Pons (tissue), 1 donor: Measurements from ENCODE around the gene LMNB1.

Experiments used
- DNase-seq: peaks from one replicate; pipeline ENCODE4 v3.0.0-alpha.2; 2016; ENCODE audit warnings: low spot score

The LMNB1 gene

GRCh38 chr5:126855266-126855665, 78.3 kb downstream of the LMNB1 start:
- no peak for DNase-seq

DNA sequence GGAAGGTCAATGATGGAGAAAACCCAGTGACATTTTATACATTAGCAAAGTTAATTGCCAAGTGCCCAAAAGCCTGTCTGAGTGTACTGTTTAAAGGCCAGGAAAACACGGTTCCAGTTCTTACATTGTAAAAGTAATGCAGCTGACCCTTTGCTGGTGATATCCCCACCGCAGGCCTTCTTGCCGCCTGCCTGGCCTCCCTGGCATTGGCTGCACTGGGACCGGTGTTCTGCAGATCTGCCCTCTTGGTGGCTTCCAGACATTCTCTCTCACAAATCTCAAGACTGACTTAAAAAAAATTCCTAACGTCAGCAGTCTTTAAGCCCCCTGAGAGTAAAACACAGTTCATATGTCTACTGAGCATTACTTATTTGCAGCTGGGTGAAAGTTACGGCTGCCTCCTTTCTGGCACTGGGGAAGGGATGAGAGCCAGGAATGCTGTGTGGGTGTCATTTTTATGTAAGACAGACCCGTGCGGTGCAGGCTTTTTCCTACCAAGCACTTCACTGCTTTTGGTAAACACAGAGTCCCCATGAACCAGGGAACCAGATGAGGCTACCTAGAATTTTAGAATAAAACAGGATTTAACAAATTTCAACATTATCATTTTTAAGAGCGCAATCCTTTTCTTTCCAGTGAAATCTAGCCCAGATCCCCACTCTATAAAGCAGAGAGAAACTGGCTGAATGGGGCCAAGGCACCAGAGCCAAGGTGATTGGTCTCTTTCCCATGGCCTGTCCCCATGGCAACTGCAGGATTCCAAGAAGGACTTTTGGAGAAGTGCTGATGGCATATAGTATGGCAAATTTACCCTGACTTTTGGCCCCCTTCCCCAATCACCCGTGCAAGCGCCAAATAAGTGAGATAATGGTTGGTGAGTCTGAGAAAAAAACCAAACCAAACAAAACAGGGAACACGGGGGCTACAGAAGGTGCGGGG, 80.8 kb downstream of the LMNB1 start:
- no peak for DNase-seq

DNA sequence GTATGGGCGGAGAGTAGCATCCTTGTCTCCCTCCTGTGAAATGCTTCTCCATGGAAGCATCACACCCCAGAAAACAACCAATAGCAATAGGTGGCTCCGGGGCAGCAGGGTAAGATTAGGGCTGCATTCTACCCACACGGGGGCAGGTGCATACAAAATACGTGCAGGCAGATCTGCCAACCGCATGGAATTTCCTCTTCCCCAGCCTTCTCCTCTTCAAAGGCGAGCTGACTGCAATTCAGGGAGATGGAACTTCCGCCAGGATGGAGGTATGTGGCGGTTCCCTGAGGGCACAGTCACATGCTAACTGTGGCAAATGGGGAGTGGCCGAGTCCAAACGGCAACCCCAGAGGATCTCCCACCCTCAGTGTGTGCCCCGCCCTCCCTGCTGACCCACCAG, 81.5 kb downstream of the LMNB1 start:
- DNase-seq = no peak

- DNase-seq = no peak
These were observed 86.5 kb downstream of the LMNB1 start for GRCh38 chr5:126863402-126863801.

DNA sequence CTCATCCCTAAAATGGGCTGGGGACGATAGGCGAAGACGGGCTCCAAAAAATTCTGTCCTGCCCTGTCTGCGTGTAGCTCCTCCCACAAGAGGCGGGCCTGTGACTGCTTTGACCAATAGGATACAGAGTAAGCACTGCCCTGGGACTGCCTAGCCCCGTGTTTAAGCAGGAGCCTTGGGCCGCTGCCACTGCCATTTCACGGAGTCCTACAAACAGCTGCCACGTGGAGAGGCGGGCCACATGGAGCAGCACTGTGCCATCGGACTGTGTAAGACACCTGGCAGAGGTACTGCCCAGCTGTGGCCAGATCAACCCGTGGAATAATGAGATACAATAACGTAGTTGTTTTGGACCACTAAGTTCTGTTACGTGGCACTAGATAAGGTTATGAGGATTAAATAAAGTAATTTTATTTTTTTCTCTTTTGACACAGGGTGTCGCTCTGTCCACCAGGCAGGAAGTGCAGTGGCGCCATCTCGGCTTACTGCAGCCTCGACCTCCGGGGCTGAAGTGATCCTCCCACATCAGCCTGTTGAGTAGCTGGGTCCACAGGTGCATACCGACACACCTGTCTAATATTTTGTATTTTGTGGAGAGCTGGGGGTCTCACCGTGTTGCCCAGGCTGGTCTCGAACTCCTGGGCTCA, 87.2 kb downstream of the LMNB1 start:
- no peak for DNase-seq

DNA sequence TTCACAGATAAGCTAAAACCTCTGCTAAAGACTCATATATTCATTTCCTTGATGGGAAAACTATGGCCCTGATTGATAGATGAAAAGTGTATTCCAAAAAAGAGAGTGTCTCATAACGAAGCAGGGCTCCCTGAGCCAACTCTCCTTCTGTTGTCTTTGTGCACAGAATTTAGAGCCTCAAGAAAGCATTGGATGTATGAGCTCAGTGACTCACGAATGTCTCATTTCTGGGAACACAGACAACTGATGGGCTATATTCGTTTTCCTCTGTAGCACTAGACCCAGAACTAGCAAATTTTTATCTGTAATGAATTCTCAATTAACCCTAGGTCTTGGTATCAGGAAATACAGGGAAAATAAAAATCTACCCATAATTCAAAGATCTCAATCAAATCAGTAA, 88.4 kb downstream of the LMNB1 start:
- no peak for DNase-seq

- no peak for DNase-seq
These were observed 90.1 kb downstream of the LMNB1 start for GRCh38 chr5:126866851-126867636.

GRCh38 chr5:126868338-126869004, 91.5 kb downstream of the LMNB1 start:
- no peak for DNase-seq

GRCh38 chr5:126869005-126869451, 92.1 kb downstream of the LMNB1 start:
- DNase-seq = no peak

- no peak for DNase-seq
These were observed 94.5 kb downstream of the LMNB1 start for GRCh38 chr5:126871441-126871840.

- DNase-seq = no peak
These were observed 95.8 kb downstream of the LMNB1 start for GRCh38 chr5:126872561-126873354.

GRCh38 chr5:126875303-126875785, 98.4 kb downstream of the LMNB1 start:
- DNase-seq = no peak

GRCh38 chr5:126877602-126878001, 100.7 kb downstream of the LMNB1 start:
- DNase-seq = no peak

GRCh38 chr5:126878085-126878484, 101.1 kb downstream of the LMNB1 start:
- no peak for DNase-seq

- DNase-seq = no peak
These were observed 101.7 kb downstream of the LMNB1 start for GRCh38 chr5:126878634-126879033.

DNA sequence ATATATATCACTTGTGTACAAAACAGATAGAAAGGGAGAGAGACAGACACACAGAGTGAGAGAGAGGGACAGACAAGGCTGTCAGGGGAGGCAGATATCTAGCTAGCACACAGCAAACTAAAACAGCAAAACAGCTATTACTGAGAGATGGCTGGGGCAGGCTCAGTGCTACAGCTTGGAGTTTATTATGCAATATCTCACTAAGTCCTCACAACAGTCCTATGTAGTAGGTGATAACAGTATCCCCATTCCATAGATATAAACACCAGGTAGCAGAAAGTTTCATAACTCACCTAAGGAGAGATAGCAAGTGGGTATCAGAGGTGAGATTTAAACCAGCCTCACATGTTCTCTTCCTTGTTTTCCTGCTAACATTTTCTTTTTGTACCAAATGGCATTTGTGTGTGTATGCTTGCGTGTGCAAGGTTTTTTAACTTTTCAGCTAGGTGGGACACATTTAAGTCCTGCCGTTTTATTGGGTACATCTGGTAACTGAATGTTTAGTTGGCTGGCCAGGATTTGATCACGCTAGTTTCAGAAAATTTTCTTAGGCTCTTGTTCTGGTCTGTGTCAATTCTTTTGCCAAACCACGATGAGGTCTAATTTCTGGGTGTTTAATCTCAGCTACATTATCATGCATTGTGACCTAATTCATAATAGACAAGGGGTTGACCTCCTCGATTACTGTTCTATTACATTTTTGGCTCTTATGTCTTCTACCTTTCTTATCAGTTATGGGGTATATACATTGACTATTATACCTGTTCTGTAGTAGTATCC, 105.1 kb downstream of the LMNB1 start:
- no peak for DNase-seq

DNA sequence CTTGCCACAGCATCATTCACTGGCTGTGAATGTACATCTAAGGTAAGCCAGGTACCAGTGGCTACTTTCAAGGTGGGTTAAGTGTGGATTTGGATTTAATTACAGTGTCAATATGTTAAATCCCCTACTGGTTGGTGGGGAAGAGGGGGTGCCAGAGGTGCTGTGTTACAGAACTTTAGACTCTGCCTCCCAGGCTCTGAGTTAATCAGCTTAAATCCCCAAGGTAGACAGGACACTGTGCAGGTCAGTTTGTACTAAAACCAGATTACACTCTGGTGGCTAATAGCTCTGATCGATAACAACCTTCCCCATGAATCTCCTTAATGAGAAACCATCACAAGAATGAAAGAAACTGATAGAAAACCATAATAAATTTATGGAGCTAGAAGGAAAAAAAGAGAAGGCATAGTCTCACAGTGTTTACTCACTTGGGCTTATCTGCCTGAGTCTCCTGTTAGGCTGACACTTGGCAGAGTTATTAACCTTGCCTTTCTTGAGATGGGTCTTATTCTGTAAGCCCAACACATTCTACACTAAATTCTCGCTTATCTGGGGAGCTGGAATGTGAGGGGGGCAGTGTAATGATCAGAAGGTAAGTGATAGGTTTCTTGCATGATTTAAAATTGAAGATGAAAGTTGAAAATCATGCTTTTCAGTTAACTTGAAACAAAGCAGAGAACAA, 106.8 kb downstream of the LMNB1 start:
- no peak for DNase-seq

- DNase-seq = no peak
These were observed 107.4 kb downstream of the LMNB1 start for GRCh38 chr5:126884269-126884819.
